ENCODE measurements around the gene CFAP46.
"Not testable (repeated sequence)": the region's sequence is repeated elsewhere in the genome, so short reads cannot be mapped to it uniquely, and the experiment has no call there.

The CFAP46 gene

DNA sequence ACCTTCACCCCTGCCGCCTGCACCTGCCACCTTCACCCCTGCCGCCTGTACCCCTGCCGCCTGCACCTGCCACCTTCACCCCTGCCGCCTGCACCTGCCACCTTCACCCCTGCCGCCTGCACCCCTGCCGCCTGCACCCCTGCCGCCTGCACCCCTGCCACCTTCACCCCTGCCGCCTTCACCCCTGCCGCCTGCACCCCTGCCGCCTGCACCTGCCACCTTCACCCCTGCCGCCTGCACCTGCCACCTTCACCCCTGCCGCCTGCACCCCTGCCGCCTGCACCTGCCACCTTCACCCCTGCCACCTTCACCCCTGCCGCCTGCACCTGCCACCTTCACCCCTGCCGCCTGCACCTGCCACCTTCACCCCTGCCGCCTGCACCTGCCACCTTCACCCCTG lies 53.9 kb downstream of the CFAP46 start:
- H3K27ac ChIP-seq (ENCODE audit: low read depth, low read length); H3K27me3 ChIP-seq (ENCODE audit: control insufficient read depth, insufficient read depth, low read length); H3K9me3 ChIP-seq (ENCODE audit: control insufficient read depth, insufficient read depth, low read length); H3K36me3 ChIP-seq (ENCODE audit: control insufficient read depth, insufficient read depth, low read length); H3K4me3 ChIP-seq (ENCODE audit: low read depth, low read length); H3K9ac ChIP-seq (ENCODE audit: low read depth, low read length): not testable (repeated sequence)
- H3K4me1 ChIP-seq (ENCODE audit: control insufficient read depth, insufficient read depth, low read length): peaks cover 17% of the 10 kb centered on the region

DNA sequence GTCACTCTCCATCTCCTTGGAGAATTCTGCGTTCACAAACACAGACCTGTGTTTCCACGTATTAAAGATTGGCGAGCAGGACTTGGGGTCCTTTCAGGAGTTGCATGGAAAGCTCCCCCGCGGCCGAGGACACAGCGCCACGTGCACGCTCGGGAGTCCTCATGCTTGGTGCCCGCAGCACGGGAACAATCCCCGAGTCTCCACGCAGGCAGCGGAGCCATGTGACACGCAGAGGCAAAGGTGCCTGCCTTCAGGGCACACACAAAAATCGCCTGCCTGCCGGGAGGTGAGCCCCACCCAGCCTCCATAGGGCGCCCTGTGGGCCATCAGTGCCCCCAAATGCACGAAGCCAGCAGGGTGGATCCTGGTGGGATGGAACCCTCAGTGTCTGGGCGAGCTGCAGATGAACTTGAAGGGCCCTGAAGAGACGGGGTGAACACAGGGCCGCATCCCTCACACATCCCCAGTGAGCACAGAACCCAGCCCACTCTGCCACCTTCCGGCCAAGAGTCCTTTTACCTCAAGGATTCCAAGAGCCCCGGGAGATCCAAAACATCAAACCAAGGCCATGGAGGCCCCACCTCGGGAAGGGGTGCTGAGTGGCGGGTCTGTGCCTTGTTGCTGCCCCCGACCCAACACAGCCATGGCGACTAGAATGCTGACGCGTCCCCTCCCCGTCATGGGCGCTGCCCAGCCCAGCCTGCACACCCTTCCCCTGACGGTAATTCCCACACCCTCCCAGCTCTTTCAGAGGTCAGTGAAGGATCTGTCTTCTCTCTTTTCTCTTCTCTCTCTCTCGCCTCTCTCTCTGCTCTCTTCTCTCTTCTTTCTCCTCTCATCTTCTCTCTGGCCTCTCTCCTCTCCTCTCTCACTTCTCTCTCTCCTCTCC lies 55.9 kb downstream of the CFAP46 start:
- H3K9me3 ChIP-seq (ENCODE audit: control insufficient read depth, insufficient read depth, low read length): no peaks in the 10 kb centered on the region
- H3K27ac ChIP-seq (ENCODE audit: low read depth, low read length): no peak overlapping the region
- H3K4me1 ChIP-seq (ENCODE audit: control insufficient read depth, insufficient read depth, low read length): peaks cover 3% of the 10 kb centered on the region
- H3K4me3 ChIP-seq (ENCODE audit: low read depth, low read length): no peak overlapping the region
- H3K27me3 ChIP-seq (ENCODE audit: control insufficient read depth, insufficient read depth, low read length): no peaks in the 10 kb centered on the region
- H3K9ac ChIP-seq (ENCODE audit: low read depth, low read length): no peak overlapping the region
- no peaks in the 10 kb centered on the region for H3K36me3 ChIP-seq (ENCODE audit: control insufficient read depth, insufficient read depth, low read length)

DNA sequence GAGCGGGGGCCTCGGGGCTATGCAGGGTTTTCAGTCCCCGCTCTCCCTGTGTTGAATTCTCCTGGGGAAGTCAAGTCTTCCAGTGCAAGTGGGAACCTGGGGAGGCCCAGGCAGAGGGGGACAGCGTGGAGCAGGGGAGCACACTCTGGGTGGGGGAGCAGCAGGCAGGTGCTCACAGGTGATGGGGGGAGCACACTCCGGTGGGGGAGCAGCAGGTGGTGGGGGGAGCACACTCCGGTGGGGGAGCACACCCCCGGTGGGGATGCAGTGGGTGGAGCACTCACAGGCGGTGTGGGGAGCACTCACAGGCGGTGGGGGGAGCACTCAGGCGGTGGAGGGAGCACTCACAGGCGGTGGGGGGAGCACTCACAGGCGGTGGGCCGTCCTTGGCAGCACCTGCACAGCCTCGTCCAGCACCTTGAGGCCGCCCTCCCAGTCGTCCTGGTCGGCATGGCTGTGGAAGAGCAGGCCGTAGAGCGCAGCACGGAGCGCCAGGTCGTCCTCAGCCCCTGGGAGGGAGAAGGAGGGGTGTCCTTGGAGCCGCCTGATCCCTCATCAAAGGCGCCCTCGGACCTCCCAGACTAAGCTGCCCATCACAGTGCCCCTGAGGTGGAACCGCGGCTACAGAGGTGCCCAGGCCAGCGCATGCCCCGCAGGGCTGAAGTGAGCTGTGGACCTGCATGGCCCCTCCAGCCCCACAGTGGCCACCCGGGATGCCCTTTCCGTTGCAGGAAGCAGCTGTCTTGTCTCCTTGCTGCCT lies 56.7 kb downstream of the CFAP46 start:
- no peak overlapping the region for H3K27ac ChIP-seq (ENCODE audit: low read depth, low read length)
- H3K4me3 ChIP-seq (ENCODE audit: low read depth, low read length): no peak overlapping the region
- no peaks in the 10 kb centered on the region for H3K27me3 ChIP-seq (ENCODE audit: control insufficient read depth, insufficient read depth, low read length)
- H3K9ac ChIP-seq (ENCODE audit: low read depth, low read length): no peak overlapping the region
- H3K36me3 ChIP-seq (ENCODE audit: control insufficient read depth, insufficient read depth, low read length): no peaks in the 10 kb centered on the region
- no peaks in the 10 kb centered on the region for H3K4me1 ChIP-seq (ENCODE audit: control insufficient read depth, insufficient read depth, low read length)
- no peaks in the 10 kb centered on the region for H3K9me3 ChIP-seq (ENCODE audit: control insufficient read depth, insufficient read depth, low read length)

DNA sequence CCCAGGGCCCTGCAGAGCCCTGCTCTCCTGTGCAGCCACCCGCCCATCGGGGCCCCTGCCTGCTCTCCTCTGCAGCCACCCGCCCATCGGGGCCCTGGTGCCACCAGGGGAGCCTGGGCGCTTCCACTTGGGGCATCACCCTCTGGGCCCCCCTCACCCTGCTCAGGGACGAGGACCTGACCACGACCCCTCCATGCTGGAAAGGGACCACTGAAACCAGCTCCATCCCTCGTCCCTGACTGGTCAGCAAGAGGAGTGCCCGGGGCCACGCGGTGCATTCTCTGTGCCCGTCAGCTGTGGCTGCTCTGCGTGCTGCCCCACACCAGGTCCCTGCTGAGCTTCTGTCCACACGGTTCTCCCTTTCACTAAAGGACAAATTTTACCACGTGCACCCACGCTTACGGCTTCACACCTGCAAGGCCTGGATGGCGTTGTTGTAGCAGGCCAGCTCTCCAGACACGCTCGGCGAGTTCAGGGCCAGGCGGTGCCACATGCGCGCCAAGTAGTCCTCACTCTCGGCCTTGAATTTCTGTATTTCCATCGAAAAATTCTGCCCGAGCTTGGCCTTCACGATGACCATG lies 57.6 kb downstream of the CFAP46 start:
- Histone ChIP-seq H3K9me3 (ENCODE audit: control insufficient read depth, insufficient read depth, low read length) (no peaks in the 10 kb centered on the region), H3K27me3 (ENCODE audit: control insufficient read depth, insufficient read depth, low read length) (no peaks in the 10 kb centered on the region), H3K36me3 (ENCODE audit: control insufficient read depth, insufficient read depth, low read length) (no peaks in the 10 kb centered on the region), H3K4me1 (ENCODE audit: control insufficient read depth, insufficient read depth, low read length) (no peaks in the 10 kb centered on the region), H3K4me3 (ENCODE audit: low read depth, low read length) (no peak overlapping the region), H3K27ac (ENCODE audit: low read depth, low read length) (no peak overlapping the region), H3K9ac (ENCODE audit: low read depth, low read length) (no peak overlapping the region)

DNA sequence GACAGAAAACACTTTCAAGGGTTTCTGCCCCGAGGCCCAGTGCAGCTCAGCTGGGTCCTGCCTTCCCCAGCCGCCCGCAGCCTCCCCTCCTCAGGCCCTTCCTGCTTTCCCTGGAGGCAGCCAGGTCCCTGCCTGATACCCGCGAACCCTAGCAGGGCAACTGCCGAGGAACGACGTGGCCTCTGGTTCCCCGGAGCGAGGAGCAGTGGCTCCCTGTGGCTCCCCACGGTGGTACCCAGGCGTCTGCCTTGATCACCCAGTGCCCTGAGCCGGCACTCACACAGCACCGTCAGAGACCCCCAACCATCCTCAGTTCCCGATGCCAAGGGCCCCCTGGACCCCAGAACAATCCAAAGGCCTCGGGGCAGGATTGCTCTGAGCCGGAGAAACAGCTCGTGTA lies 58.3 kb downstream of the CFAP46 start:
- no peaks in the 10 kb centered on the region for H3K27me3 ChIP-seq (ENCODE audit: control insufficient read depth, insufficient read depth, low read length)
- no peak overlapping the region for H3K27ac ChIP-seq (ENCODE audit: low read depth, low read length)
- no peak overlapping the region for H3K9ac ChIP-seq (ENCODE audit: low read depth, low read length)
- H3K36me3 ChIP-seq (ENCODE audit: control insufficient read depth, insufficient read depth, low read length): no peaks in the 10 kb centered on the region
- H3K9me3 ChIP-seq (ENCODE audit: control insufficient read depth, insufficient read depth, low read length): no peaks in the 10 kb centered on the region
- peaks cover 6% of the 10 kb centered on the region; the same call in 1 of the 2 replicates for H3K4me1 ChIP-seq (ENCODE audit: control insufficient read depth, insufficient read depth, low read length)
- H3K4me3 ChIP-seq (ENCODE audit: low read depth, low read length): no peak overlapping the region

DNA sequence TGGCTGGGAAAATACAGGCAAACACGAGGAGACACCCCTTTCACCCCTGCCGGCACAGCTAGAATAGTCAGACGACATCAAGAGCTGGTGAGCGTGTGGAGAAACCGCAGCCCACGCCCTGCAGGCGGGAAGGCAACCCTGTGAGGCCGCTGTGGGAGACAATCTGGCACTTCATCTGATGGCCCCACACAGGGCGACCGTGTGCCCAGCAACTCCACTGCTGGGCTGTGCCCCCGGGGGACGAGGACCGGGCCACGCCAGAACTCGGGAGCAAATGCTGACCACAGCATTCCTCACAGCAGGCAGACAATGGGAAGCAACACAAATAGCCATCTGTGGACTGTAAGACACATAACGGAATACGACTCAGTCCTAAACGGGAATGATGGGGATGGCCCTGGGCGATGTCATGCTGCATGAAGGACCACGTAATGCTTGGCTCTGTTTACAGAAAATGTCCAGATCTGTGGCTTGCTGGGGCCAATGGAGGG lies 58.9 kb downstream of the CFAP46 start:
- Histone ChIP-seq H3K9me3 (ENCODE audit: control insufficient read depth, insufficient read depth, low read length) (no peaks in the 10 kb centered on the region), H3K27me3 (ENCODE audit: control insufficient read depth, insufficient read depth, low read length) (no peaks in the 10 kb centered on the region), H3K36me3 (ENCODE audit: control insufficient read depth, insufficient read depth, low read length) (no peaks in the 10 kb centered on the region), H3K27ac (ENCODE audit: low read depth, low read length) (no peak overlapping the region), H3K4me1 (ENCODE audit: control insufficient read depth, insufficient read depth, low read length) (peaks cover 9% of the 10 kb centered on the region; the same call in 1 of the 2 replicates), H3K4me3 (ENCODE audit: low read depth, low read length) (no peak overlapping the region), H3K9ac (ENCODE audit: low read depth, low read length) (no peak overlapping the region)

DNA sequence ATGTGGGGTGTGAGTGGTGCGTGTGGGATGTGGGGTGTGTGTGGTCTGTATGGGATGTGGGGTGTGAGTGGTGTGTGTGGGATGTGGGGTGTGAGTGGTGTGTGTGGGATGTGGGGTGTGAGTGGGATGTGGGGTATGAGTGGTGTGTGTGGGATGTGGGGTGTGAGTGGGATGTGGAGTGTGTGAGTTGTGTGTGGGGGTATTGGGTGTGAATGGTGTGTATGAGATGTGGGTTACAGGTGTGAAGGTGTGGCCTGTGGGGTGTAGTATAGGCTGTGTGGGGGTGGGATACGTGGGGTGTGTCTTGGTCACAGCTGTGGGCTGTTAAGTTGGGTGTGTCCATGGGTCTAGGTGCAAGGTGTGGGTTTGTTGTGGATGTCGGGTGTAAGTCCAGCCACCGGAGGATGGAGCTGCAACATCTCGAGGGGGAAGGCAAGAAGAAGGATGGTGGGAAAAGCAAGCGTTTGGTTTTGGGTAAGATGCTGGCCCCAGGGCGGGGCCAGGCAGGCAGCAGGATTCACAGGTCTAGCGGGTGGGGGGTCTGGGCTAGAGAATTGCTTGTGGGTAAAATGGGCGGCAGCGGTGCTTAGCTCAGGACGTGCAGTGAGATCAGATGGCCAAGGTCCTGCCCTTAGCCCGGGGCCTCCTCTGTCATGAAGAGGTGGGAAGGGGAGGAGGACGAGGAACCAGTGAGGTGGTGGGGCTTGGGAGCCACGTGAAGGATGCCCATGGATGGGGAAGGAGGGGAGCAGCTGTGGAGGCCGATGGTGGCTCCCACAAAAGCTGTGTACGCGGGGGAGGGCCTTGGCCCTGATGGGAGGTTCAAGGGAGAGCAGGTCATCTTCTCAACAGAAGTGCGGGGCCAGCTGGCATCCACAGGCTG lies 60.1 kb downstream of the CFAP46 start:
- Histone ChIP-seq H3K27me3 (ENCODE audit: control insufficient read depth, insufficient read depth, low read length) (no peaks in the 10 kb centered on the region), H3K36me3 (ENCODE audit: control insufficient read depth, insufficient read depth, low read length) (no peaks in the 10 kb centered on the region), H3K4me3 (ENCODE audit: low read depth, low read length) (no peak overlapping the region), H3K4me1 (ENCODE audit: control insufficient read depth, insufficient read depth, low read length) (peaks cover 9% of the 10 kb centered on the region; the same call in 1 of the 2 replicates), H3K9ac (ENCODE audit: low read depth, low read length) (no peak overlapping the region), H3K27ac (ENCODE audit: low read depth, low read length) (no peak overlapping the region), H3K9me3 (ENCODE audit: control insufficient read depth, insufficient read depth, low read length) (no peaks in the 10 kb centered on the region)

DNA sequence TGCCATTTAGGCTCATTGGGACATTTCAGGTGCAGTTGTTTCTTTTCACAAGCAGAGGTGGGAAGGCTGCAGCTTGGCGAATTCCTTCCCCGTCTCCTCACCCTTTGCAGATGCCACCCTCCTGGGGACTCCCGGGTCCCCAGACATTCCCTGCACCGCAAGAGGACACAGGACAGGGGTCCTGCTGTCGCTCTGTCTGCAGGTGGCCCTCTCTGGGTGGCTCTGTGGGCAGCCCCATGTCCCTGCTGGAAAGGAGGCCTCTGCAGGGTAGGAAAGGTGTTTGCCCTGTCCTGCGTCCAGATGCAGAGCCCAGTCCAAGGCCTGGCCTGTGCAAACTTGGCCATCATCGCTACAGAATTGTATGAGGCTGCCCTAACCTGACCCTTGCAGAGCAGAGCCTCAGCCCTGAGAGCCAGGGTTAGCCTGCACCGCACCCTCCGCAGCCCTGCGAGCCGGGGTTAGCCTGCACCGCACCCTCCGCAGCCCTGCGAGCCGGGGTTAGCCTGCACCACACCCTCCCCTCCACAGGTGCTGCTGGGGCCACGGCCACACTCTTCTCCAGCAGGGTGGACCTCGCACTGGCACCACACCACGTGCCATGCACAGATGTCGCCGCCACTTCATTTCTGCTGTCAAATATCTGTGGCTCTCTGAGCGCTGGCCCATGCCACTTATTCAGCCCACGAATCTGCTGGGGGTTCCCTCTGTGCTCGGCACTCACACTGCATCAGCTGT lies 61.0 kb downstream of the CFAP46 start:
- Histone ChIP-seq H3K9me3 (ENCODE audit: control insufficient read depth, insufficient read depth, low read length) (no peaks in the 10 kb centered on the region), H3K27ac (ENCODE audit: low read depth, low read length) (no peak overlapping the region), H3K9ac (ENCODE audit: low read depth, low read length) (no peak overlapping the region), H3K36me3 (ENCODE audit: control insufficient read depth, insufficient read depth, low read length) (no peaks in the 10 kb centered on the region), H3K27me3 (ENCODE audit: control insufficient read depth, insufficient read depth, low read length) (no peaks in the 10 kb centered on the region), H3K4me1 (ENCODE audit: control insufficient read depth, insufficient read depth, low read length) (peaks cover 9% of the 10 kb centered on the region; the same call in 1 of the 2 replicates), H3K4me3 (ENCODE audit: low read depth, low read length) (no peak overlapping the region)

DNA sequence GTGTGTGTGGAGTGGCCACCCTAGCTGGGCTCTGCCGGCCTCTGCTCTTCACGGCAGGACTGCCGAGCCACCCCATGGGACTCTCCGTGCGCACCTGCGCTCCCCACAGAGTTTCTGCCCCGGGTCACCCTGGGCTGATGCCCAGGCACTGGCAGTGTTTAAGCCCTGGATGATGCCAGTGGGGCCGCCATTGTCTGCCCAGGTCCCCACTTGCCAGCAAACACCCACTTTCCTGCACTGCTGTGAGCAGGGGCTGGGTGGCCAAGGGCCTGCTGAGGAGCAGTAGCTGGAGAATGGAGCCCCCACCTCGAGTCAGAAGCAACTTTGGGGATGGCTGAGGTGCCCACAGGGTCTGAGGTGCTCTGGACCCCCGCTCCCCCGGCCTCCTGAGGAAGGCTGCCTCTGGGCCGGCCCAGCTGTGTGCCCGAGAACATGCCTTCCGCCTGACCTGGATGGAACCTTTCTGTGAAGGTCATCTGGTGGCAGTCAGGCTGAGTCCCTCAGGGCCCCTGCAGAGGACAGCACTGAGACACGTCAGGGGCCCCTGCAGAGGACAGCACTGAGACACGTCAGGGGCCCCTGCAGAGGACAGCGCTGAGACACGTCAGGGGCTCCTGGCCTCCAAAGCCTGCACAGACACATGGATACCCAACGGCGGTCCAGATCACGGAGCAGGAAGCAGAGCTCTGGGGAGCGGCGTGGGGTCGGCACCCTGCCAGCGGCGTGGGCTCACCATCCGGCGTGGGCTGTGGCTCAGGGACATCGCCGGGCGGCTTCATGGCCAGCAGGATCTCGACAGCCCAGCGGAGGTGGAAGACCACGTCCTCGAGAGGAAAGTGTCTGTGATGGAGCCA lies 62.0 kb downstream of the CFAP46 start:
- Histone ChIP-seq H3K36me3 (ENCODE audit: control insufficient read depth, insufficient read depth, low read length) (no peaks in the 10 kb centered on the region), H3K27me3 (ENCODE audit: control insufficient read depth, insufficient read depth, low read length) (no peaks in the 10 kb centered on the region), H3K4me3 (ENCODE audit: low read depth, low read length) (no peak overlapping the region), H3K27ac (ENCODE audit: low read depth, low read length) (no peak overlapping the region), H3K4me1 (ENCODE audit: control insufficient read depth, insufficient read depth, low read length) (peaks cover 9% of the 10 kb centered on the region; the same call in 1 of the 2 replicates), H3K9me3 (ENCODE audit: control insufficient read depth, insufficient read depth, low read length) (no peaks in the 10 kb centered on the region), H3K9ac (ENCODE audit: low read depth, low read length) (no peak overlapping the region)
